ENCODE data around the gene CEP290.

The CEP290 gene, protein sequence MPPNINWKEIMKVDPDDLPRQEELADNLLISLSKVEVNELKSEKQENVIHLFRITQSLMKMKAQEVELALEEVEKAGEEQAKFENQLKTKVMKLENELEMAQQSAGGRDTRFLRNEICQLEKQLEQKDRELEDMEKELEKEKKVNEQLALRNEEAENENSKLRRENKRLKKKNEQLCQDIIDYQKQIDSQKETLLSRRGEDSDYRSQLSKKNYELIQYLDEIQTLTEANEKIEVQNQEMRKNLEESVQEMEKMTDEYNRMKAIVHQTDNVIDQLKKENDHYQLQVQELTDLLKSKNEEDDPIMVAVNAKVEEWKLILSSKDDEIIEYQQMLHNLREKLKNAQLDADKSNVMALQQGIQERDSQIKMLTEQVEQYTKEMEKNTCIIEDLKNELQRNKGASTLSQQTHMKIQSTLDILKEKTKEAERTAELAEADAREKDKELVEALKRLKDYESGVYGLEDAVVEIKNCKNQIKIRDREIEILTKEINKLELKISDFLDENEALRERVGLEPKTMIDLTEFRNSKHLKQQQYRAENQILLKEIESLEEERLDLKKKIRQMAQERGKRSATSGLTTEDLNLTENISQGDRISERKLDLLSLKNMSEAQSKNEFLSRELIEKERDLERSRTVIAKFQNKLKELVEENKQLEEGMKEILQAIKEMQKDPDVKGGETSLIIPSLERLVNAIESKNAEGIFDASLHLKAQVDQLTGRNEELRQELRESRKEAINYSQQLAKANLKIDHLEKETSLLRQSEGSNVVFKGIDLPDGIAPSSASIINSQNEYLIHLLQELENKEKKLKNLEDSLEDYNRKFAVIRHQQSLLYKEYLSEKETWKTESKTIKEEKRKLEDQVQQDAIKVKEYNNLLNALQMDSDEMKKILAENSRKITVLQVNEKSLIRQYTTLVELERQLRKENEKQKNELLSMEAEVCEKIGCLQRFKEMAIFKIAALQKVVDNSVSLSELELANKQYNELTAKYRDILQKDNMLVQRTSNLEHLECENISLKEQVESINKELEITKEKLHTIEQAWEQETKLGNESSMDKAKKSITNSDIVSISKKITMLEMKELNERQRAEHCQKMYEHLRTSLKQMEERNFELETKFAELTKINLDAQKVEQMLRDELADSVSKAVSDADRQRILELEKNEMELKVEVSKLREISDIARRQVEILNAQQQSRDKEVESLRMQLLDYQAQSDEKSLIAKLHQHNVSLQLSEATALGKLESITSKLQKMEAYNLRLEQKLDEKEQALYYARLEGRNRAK (N-terminal part only)

GRCh38 chr12:88141774-88142609 is at the start of gene CEP290, which contains the start of gene TMTC3:
Gene CEP290 (minus strand): TSS chr12:88142088. CDS start chr12:88141307, 781 bp downstream.
Gene TMTC3 (plus strand): TSS chr12:88142307. CDS start chr12:88148316, 6,009 bp downstream.
- DNase-seq (ENCODE audit: low read depth in 2 of 3, low spot score in 1 of 3), result peak; percentile 79 to 90 (median 86)

DNA sequence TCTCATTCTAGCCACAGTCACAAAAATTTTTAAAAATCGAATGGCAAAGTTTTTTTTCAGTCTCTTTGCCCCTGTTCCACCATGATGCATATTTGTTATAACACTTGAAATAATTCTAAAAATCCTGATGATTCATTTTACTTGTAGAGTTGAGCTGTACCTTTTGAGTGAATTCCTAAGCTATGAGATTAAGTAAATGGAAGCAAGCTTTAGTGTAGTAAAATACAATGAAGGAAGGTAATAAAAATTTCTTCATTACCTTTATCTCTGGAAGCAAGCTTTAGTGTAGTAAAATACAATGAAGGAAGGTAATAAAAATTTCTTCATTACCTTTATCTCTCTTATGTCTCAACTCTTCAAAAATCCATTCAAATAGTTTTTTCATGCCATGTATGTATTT is 46.3 kb upstream of the CEP290 start:
- no peak for DNase-seq (ENCODE audit: low read depth in 2 of 3, low spot score in 1 of 3)

DNA sequence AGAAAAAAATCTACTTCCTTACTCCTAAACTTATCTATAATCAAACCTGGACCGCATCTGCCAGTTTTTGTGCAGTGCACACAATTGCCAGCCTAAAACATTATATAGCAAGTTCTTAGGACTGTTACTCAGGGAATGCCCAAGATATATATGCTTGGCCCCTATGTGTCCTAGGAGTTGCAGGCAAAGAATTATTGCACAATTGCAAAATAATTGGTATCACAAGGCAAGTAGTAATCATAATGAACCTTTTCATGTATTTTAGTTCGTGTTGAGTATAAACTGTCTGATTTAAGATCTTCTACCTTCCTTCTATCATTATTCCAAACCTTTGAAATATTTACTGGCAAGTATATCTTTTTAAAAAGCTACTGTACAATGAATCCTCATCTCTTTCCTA is 45.7 kb upstream of the CEP290 start:
- no peak for DNase-seq (ENCODE audit: low read depth in 2 of 3, low spot score in 1 of 3)

DNA sequence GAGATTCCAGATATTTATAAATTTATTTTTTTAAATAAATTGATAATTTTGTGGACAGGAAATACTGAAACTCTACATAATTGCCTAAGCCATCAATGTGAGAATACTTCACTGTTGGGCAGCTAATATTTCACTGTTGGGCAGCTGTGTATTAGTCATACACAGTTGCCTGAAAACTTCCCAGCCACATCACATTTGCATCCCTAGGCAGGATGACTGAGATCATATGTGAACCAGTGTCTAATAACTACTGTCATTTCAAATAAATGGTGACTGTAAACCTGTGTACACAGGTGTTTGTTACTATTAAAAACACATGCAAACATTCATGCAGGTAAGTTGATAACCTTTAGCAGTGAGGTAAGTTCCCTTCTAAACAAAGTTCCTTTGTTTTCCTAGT is 44.1 kb upstream of the CEP290 start:
- no peak for DNase-seq (ENCODE audit: low read depth in 2 of 3, low spot score in 1 of 3)

DNA sequence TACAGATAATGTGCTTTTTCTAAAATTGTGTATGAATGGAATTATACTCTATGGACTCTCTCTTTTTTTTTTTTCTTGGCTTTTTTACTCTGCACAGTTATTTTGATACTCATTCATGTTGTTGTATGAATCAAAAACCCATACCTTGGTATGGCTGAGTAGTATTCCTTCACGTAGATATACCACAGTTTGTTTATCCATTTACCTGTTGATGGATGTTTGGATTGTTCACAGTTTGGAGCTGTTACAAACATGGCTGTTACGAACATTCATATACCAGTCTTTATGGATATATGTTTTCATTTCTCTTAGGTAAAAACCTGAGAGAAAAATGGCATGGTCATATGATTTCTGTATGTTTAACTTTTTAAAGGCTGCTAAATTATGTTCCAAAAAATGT is 43.4 kb upstream of the CEP290 start:
- no peak for DNase-seq (ENCODE audit: low read depth in 2 of 3, low spot score in 1 of 3)

GRCh38 chr12:88184196-88184595 is 42.3 kb upstream of the CEP290 start:
- DNase-seq (ENCODE audit: low read depth in 2 of 3, low spot score in 1 of 3), result no peak

DNA sequence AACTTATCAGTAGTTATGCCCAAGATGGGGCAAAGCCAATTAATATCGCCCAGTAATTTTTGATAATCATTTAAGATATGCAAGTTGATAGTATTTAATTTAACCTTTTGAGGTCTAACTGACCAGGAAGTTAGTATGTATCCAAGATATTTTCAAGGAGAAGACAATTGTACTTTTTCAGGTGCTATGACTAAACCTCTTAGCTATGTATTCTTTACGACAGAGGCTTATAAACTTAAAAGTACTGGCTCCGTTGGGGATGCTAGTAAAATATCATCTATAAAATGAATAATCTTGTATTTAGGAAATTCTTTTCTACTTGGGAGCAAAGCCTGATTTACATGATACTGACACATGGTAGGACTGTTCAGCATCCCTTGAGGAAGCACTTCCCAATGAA is 40.5 kb upstream of the CEP290 start:
- no peak for DNase-seq (ENCODE audit: low read depth in 2 of 3, low spot score in 1 of 3)

- DNase-seq (ENCODE audit: low read depth in 2 of 3, low spot score in 1 of 3), result no peak
These were observed 40.0 kb upstream of the CEP290 start for GRCh38 chr12:88181881-88182280.

- DNase-seq (ENCODE audit: low read depth in 2 of 3, low spot score in 1 of 3), result no peak
These were observed 37.6 kb upstream of the CEP290 start for GRCh38 chr12:88179436-88180014.

GRCh38 chr12:88175544-88175943 is 33.7 kb upstream of the CEP290 start:
- DNase-seq (ENCODE audit: low read depth in 2 of 3, low spot score in 1 of 3), result no peak

DNA sequence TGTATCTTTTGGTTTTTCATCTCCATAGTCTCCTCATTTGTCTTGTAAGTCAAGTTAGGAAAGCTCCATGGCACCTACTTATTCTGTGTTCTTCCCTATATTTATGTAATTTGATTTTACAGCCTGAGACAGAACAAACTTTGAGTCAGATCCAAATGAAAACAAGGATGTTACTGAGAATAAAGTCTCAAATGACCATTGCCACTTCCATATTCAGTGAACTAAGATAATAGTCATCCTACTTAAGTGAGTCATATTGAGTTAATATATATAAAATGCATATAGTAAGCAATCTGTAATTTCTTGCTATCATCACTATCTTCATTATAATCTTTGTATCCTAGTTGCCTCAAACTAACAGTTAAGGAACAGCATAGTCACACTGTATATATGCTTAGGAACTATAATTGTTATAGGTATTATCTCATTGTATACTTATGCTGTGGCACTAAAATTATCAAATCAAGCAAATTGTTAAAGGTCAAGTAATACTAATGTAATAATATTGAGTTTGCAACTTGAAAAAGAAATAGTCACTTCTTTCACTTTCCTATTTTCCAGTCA is 31.0 kb upstream of the CEP290 start:
- no peak for DNase-seq (ENCODE audit: low read depth in 2 of 3, low spot score in 1 of 3)

GRCh38 chr12:88167384-88167783 is 25.5 kb upstream of the CEP290 start:
- DNase-seq (ENCODE audit: low read depth in 2 of 3, low spot score in 1 of 3), result no peak

GRCh38 chr12:88166179-88166578 is 24.3 kb upstream of the CEP290 start:
- no peak for DNase-seq (ENCODE audit: low read depth in 2 of 3, low spot score in 1 of 3)

DNA sequence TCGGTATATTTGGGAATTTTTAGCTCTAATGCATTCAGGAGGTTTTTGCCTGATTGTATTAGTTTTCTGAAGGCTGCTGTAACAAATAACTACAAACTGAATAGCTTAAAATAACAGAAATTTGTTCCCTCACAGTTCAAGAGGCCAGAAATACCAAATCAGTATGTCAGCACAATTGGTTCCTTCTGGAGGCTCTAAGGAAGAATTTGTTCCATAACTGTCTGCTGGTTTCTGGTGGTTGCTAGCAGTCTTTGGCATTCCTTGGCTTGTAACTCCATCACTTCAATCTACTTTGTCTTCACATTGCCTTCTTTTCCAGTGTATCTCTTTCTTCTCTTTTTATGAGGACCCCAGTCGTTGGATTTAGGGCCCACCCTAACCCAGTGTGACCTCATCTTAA is 21.5 kb upstream of the CEP290 start:
- DNase-seq (ENCODE audit: low read depth in 2 of 3, low spot score in 1 of 3), result no peak

- no peak for DNase-seq (ENCODE audit: low read depth in 2 of 3, low spot score in 1 of 3)
These were observed 14.3 kb upstream of the CEP290 start for GRCh38 chr12:88156075-88156654.

- DNase-seq (ENCODE audit: low read depth in 2 of 3, low spot score in 1 of 3), result no peak
These were observed 12.1 kb upstream of the CEP290 start for GRCh38 chr12:88153959-88154358.

GRCh38 chr12:88150063-88150462 is 8.2 kb upstream of the CEP290 start:
- no peak for DNase-seq (ENCODE audit: low read depth in 2 of 3, low spot score in 1 of 3)

DNA sequence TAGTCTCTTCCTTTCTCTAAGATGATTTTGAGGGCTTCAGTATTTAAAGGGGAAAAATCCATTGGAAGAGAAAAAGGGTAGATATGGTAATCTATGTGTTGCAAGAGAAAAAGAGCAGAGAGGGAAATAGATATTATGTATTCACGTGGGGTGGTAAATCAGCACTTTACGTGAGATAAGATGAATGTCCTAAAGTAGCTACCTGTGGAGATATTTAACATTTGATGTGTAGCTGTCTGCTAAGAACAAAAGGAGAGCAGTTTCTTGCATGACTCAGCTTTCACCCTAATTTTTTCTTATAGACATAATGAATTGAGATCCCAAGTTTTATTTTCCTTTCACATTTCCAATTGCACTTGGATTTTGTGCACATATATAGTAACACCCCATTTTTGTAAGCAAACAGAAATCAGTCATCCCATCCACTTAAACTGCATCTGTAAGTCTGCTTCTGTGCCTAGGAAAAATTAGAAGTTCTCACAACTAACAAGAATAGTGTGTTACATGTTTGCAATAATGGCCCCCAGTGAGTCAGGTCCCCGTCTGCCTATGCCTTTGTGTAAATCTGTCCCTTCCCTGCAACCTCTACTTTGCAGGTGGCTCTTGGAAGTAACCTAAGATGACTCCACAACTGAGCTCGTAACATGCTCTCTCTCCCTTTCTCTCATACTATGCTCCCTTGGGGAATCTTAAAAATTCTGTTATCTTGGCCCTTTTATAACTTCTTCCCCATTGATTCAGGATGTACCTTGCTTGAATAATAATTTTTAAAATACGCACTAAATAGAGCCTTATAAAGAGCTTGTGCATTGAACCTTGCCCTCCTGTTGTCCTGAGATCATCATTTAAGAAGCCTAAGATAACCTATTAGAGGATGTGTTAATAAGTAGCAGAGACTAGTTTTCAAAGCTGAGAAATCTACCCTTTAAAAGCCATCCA is 3.9 kb upstream of the CEP290 start:
- no peak for DNase-seq (ENCODE audit: low read depth in 2 of 3, low spot score in 1 of 3)

Data from stimulated activated CD4-positive, alpha-beta T cell treated with anti-CD3 and anti-CD28 coated beads, Interleukin-12 subunit alpha, Interleukin-12 subunit beta, amount 100 ng/mL, for 48 hours (primary cell).